GM12891 (cell line): ENCODE data around the gene RNF25.

Experiments used
- PAX5 ChIP-seq: IDR thresholded peaks from 2 replicates; pipeline ENCODE4 v1.6.1; 2011; ENCODE audit warnings: low read length, moderate library complexity, mild to moderate bottlenecking; ENCODE audit not compliant: insufficient read depth, severe bottlenecking
- POLR2A ChIP-seq: IDR thresholded peaks from 2 replicates; pipeline ENCODE4 v1.6.1; 2011; ENCODE audit warnings: low read depth, low read length, control low read depth
- POLR2AphosphoS5 ChIP-seq: IDR thresholded peaks from 2 replicates; pipeline ENCODE4 v1.6.1; 2011; ENCODE audit warnings: low read depth, low read length, control low read depth
- POU2F2 ChIP-seq: IDR thresholded peaks from 2 replicates; pipeline ENCODE4 v1.6.1; 2011; ENCODE audit warnings: low read depth, mild to moderate bottlenecking, control low read depth, low read length, moderate library complexity
- SPI1 ChIP-seq: IDR thresholded peaks from 2 replicates; pipeline ENCODE4 v1.6.1; 2011; ENCODE audit warnings: low read depth, low read length, control low read depth
- TAF1 ChIP-seq: IDR thresholded peaks from 2 replicates; pipeline ENCODE4 v1.6.1; 2011; ENCODE audit warnings: low read depth, low read length, control low read depth

DNA sequence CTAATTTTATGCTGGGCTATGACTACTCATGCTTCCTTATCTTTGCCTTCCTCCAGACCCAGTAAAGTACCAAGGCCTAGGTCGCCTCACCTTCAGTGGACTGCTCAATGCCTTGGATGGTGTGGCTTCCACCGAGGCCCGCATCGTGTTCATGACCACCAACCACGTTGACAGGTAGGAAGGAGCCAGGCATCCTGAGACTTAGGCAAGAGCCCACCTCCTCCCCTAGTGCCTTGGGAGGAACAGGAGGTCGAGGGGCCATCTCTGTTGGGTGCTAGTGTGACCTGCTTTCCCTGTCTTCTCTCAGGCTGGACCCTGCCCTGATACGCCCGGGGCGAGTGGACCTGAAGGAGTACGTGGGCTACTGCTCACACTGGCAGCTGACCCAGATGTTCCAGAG lies 9.0 kb downstream of the RNF25 start:
- TF ChIP-seq POLR2AphosphoS5 (no peak), POLR2A (no peak), POU2F2 (no peak), TAF1 (no peak), PAX5 (no peak), SPI1 (no peak)
